HG02943 (cell line): ENCODE measurements around the gene IL20RB.

Experiments used
- ATAC-seq: cut with Tn5 transposase; IDR thresholded peaks from one replicate; pipeline ENCODE4 v1.9.1; 2021; ENCODE audit warnings: mild to moderate bottlenecking, low read depth, moderate library complexity; ENCODE audit not compliant: unreplicated experiment

The IL20RB gene

DNA sequence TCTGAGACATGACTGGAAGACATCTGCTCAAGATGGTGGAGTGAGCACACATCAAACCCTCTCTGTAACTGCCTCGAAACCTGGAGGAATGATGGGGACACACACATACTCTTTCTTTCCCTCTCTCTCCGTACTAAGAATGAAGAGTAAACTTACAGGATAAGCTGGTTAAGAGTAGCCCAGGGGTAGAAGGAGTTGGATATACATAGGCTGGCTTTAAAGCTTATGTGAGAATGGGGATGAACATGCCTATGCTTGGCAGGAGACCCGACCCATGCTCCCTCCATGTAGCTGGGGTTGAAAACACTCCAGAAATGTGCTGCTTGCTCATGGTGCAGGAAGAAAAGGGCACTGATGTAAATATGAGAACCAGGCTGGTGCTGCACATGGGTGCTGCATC lies 68.9 kb downstream of the IL20RB start:
- ATAC-seq, result no peak

DNA sequence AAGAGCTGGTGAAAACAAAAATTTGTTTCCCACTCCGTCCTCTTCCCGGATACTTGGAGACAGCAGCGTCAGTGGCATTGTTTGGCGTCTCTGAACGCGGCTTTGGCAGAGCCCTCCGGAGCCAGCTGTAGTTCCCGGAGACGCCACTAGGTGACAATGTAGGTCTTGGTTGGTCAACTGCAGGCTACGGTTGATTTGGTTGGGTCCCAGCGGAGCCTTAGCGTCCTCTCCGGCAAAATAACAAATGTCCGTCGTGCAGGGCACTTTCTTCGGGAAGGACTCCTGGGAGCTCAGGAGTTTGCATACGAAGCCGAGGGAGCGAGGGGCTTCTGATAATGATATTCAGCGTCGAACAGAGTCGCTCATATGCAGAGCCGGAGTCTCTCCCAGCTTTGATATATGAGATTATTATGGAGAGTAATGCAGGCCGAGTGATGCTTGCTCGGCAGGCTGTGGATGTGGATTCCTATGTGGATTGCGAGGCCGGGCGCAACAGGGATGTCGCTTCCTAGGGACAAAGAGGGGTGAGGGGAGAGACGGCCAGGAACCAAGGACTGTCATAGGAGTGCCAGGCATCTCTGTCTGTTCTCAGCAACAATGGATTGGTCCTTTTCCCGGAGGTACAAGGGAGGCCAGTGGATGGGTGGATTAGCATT lies 74.8 kb downstream of the IL20RB start:
- peak; percentile 81 for ATAC-seq

DNA sequence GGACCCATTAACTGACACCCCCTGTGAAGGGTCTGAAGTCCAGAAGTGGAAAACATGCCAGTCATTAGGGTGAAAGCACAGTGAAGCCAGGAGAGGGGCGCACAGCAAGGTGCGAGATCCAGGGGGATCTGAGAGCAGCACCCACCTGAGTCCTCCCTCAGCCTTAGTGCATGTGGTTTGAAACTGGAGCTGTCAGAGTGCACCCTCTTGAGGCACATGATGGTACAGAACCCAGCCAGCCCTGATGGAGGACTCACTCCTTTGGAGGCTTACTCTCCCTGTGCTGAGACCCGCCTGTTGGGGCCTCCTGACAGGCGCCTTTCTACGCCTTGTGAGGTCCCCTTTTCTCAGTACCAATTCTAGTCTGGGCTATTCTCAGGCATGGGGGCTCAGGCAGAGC lies 77.8 kb downstream of the IL20RB start:
- ATAC-seq, result no peak

DNA sequence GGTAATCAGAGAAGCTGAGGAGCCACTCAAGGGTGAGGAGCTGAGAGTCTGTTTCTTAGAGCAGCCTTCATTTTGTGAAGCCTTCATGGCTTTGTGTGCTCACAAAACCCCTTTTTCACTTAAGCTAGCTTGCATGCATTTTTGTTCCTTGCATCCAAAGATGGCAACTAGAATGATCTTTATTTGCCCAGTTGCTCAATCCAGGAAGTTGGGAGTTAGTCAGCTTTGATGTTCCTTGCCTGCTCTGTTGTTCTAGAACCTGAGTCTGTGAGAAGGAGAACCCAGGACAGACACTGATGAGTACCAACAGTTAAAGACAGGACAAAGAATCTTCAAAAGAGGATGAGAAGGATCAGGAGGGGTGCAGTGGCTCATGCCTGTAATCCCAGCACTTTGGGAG lies 81.8 kb downstream of the IL20RB start:
- no peak for ATAC-seq

DNA sequence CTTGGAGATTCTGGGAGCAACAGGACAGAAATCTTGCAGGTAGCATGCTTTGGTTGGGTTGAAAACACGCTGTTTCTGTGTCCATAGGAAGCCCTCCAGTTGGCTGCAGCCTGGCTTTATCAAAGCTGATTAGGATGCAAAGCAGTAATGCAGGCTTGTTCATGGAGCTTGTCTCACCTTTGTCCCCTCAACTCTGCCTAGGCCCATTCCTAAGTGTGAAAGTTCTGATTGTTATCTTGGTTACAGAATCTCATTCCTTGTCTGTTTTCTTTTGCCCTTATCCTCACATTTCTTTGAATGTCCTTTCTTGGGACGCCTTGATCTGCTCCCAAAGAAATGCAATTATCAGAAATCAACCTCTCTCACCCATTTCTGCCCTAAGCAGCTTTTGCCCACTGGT lies 83.5 kb downstream of the IL20RB start:
- ATAC-seq, result no peak

DNA sequence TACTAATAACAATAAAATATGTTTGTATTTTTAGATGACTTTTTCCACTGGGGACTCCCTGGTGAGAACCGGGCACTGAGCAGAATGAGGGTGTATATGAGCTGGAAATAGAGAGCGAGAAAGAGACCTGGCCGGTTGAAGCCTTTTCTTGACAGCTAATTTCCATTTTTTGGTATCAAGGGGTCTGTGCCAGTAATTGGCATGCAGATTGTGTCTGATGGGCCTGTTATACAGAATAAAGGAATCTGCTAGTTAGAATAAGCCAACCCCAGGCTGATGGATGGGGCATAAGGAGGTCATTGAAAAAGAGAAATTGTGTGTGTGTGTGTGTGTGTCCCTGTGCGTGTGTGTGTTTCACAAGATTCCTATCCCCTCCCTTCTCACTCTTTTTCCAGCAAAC lies 83.9 kb downstream of the IL20RB start:
- no peak for ATAC-seq

DNA sequence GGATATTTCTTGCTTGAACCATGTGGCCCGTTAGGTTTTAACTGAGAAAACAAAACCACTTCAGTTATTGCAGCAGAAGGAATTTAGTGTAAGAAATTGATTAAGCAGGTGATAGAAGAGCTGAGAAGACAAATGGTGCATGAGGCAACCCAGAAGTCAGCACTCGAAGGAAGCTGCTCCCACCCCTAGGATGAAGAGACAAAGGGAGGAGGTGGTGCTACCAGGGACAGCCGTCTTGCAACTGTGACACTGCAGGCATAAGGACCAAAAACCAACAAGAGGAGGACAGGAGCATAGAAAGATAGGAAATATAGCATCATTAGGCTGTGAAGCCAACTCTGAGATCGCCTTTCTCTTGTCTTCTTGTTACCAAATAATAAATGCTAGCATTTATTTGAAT lies 89.0 kb downstream of the IL20RB start:
- no peak for ATAC-seq

DNA sequence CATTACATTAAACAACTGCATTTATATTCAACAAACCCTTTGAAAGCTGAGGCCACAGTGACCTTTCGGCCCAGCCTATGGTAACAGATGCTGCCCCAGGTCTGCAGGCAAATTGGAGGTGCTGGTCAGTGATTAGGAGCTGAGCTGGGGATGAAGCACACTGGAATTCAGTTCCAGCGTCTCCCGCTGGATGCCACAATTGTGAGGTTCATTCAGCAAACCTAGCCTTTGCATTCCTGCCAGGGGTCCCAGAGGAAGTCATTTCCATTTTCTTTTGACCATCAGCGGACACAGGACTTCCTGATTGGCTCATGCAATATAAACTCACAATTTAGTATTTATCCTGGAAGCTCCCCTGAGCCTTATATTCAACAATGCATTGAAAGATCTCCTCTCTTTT lies 89.5 kb downstream of the IL20RB start:
- no peak for ATAC-seq

DNA sequence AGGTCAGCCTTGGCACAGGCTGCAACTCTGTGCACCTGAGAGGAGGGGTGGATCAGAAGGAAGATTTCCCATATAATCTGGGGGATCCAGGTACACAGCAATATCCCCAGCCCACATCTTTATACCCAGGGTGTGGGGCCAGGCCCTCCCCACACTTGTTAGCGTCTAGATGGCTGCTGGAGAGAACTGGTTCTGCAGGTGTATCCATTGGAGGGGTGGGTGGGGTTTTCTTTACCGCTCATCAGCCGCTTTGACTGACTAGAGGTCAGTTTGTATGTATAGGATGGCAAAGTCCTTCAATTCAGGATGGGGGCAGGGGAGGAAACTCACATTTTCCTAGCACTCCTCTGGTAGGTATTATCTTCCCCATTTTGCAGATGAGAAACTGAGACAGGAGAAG lies 92.5 kb downstream of the IL20RB start:
- no peak for ATAC-seq

DNA sequence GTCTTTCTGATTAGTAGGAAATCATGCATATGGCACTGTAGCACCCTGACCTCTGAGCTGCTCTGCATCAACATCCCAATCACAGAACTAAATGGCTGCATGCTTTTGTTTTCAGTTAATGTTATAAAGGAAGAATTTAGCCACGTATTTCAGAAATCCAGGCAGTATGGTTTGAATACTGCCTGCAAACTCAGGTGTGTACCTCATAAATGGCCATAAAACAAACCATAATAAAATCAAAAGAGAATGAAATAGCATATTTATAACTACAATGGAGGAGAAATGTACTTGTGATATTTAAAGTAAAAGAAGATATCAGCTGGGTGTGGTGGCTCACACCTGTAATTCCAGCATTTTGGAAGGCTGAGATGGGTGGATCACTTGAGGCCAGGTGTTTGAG lies 94.5 kb downstream of the IL20RB start:
- ATAC-seq, result no peak
